ENCODE data around the gene GMPR2. TPM values are rescaled to one million over a fixed set of nuclear protein-coding genes. Genes with fewer than 3 reads are reported as not detected.

The GMPR2 gene
- total RNA-seq, 1 donor from 2014 or later, result 66.2 TPM

DNA sequence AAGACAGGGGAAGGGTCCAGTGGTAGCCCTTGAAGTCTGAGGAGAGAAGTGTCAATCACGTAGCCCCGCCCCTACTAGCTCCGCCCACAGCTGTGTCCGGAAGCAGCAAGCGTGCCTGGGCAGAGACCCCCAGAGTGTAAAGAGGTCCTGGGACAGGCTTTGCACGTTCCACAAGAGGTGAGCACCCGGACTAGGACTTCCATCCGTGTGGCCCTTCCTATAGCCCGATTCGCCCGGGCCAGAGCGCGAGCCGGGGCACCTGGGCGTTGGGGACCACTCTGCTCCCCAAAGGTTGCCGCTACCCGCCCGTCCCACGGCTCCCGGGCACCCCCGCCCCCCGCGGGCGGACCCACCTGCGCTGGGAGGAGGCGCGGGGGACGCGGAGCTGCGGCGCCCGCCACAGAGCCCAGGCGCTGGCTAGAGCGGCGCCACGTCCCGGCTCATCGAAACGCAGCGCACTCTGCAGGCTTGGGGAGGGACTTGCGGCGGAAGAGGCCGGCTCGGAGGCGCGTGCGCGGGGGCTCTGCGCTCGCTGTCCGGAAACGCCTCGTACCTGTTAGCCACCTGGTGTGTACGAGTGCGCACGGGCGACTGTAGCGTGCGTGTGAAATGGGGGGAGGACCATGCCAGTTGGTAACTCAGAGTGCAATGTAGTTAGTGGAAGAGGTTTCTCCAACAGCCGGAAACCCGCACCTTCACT lies 38.6 kb downstream of the GMPR2 start, which contains the start of gene RABGGTA:
Gene RABGGTA (minus strand): TSS at position 464 of the 700 bp plus-strand sequence. CDS start 482 bp downstream, outside the sequence.
- peak within 1 kb of the TSS; percentile 96 for H3K27ac Mint-ChIP-seq (ENCODE audit: unreplicated experiment)
- peaks cover 2% of the 10 kb centered on the region for H3K36me3 Mint-ChIP-seq (ENCODE audit: low read depth)
- peak; percentile 82 for DNase-seq (ENCODE audit: low read depth, low spot score)
- TF ChIP-seq, protein P1, sequence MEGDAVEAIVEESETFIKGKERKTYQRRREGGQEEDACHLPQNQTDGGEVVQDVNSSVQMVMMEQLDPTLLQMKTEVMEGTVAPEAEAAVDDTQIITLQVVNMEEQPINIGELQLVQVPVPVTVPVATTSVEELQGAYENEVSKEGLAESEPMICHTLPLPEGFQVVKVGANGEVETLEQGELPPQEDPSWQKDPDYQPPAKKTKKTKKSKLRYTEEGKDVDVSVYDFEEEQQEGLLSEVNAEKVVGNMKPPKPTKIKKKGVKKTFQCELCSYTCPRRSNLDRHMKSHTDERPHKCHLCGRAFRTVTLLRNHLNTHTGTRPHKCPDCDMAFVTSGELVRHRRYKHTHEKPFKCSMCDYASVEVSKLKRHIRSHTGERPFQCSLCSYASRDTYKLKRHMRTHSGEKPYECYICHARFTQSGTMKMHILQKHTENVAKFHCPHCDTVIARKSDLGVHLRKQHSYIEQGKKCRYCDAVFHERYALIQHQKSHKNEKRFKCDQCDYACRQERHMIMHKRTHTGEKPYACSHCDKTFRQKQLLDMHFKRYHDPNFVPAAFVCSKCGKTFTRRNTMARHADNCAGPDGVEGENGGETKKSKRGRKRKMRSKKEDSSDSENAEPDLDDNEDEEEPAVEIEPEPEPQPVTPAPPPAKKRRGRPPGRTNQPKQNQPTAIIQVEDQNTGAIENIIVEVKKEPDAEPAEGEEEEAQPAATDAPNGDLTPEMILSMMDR (conservative IDR thresholded peaks at IDR 0.05), result peak; percentile 72
- H3K9me3 Mint-ChIP-seq, result no peaks in the 10 kb centered on the region
- peaks cover 18% of the 10 kb centered on the region for H3K4me1 Mint-ChIP-seq
- peak within 1 kb of the TSS; percentile 93 for H3K4me3 Mint-ChIP-seq
- H3K27me3 Mint-ChIP-seq (ENCODE audit: low read depth), result no peaks in the 10 kb centered on the region

- peak overlapping the region; percentile 95 for H3K27ac Mint-ChIP-seq (ENCODE audit: unreplicated experiment)
- H3K4me3 Mint-ChIP-seq, result peak overlapping the region; percentile 93
- H3K36me3 Mint-ChIP-seq (ENCODE audit: low read depth), result peaks cover 2% of the 10 kb centered on the region
- no peak for DNase-seq (ENCODE audit: low read depth, low spot score)
- H3K27me3 Mint-ChIP-seq (ENCODE audit: low read depth), result no peaks in the 10 kb centered on the region
- TF ChIP-seq, protein P1 (conservative IDR thresholded peaks at IDR 0.05), result no peak
- peaks cover 18% of the 10 kb centered on the region for H3K4me1 Mint-ChIP-seq
- H3K9me3 Mint-ChIP-seq, result no peaks in the 10 kb centered on the region
Observed at GRCh38 chr14:24271834-24272263, 39.1 kb downstream of the GMPR2 start.

GRCh38 chr14:24272467-24272866 lies 39.7 kb downstream of the GMPR2 start:
- DNase-seq (ENCODE audit: low read depth, low spot score), result no peak
- H3K27me3 Mint-ChIP-seq (ENCODE audit: low read depth), result no peaks in the 10 kb centered on the region
- TF ChIP-seq, protein P1 (conservative IDR thresholded peaks at IDR 0.05), result no peak
- peaks cover 18% of the 10 kb centered on the region for H3K4me1 Mint-ChIP-seq
- H3K36me3 Mint-ChIP-seq (ENCODE audit: low read depth), result no peaks in the 10 kb centered on the region
- no peaks in the 10 kb centered on the region for H3K9me3 Mint-ChIP-seq
- H3K4me3 Mint-ChIP-seq, result peak overlapping the region; percentile 93
- H3K27ac Mint-ChIP-seq (ENCODE audit: unreplicated experiment), result no peak overlapping the region

DNA sequence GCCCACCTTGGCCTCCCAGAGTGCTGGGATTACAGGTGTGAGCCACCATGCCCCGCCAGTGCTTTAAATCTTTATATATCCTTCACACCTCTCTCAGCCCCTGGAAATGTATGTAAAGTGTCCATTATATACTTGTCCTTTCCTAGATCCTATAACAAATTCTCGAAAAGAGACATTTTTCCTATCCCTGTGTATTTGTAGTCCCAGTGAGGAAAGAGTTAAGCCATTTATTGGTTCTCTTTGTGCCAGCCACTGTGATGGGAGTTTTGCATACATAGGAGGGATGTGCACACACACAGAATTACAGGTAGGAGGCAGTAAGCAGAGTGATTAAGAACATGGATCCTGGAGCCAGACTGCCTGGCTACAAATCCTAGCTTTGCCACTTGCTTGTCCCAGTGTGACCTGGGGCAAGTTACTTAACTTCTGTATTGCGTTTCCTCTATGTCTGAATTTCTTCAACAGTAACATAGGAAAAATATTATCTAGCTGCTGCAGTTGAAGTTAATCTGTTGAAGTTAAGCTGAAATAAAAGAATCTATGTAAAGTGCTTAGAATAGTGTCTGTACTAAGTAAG lies 40.8 kb downstream of the GMPR2 start:
- Mint-ChIP-seq H3K36me3 (ENCODE audit: low read depth) (no peaks in the 10 kb centered on the region), H3K4me3 (peak overlapping the region; percentile 69), H3K27ac (ENCODE audit: unreplicated experiment) (no peak overlapping the region), H3K27me3 (ENCODE audit: low read depth) (no peaks in the 10 kb centered on the region), H3K4me1 (peaks cover 18% of the 10 kb centered on the region), H3K9me3 (no peaks in the 10 kb centered on the region)
- DNase-seq (ENCODE audit: low read depth, low spot score), result no peak
- TF ChIP-seq, protein P1 (conservative IDR thresholded peaks at IDR 0.05), result no peak

DNA sequence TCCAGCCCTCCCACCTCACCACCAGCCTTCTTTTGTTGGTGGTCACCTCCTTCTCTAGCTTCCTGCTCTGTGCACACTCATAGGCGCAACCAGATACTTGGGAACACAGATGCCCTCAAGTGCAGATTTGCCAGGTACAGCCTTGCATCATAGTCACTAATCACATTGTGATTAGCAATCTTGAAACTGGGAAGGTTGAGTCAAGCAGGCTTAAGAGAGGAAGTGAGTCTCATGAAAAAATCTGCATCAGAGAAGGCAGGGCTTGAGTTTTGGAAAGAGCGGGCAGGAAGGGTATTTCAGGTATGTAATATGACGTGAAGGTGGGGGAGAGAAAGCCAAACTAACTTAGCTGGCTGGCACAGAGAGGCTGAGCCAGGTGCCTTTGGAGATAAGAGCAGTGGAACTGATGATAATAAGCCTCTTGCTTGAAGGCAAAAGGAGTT lies 41.4 kb downstream of the GMPR2 start:
- H3K4me3 Mint-ChIP-seq, result peak overlapping the region; percentile 69
- no peaks in the 10 kb centered on the region for H3K27me3 Mint-ChIP-seq (ENCODE audit: low read depth)
- DNase-seq (ENCODE audit: low read depth, low spot score), result no peak
- no peaks in the 10 kb centered on the region for H3K36me3 Mint-ChIP-seq (ENCODE audit: low read depth)
- TF ChIP-seq, protein P1 (conservative IDR thresholded peaks at IDR 0.05), result no peak
- peaks cover 18% of the 10 kb centered on the region for H3K4me1 Mint-ChIP-seq
- H3K9me3 Mint-ChIP-seq, result no peaks in the 10 kb centered on the region
- no peak overlapping the region for H3K27ac Mint-ChIP-seq (ENCODE audit: unreplicated experiment)
